Germinal center (tissue), 1 donor: ENCODE results near the gene AGAP1.

Experiments
- DNase-seq: peaks from one replicate; pipeline ENCODE4 v3.0.0; 2012; ENCODE audit warnings: mixed read lengths, low spot score

Gene AGAP1

GRCh38 chr2:235508371-235509160 is 14.7 kb downstream of the AGAP1 start:
- DNase-seq, result no peak

GRCh38 chr2:235510318-235510717 is 16.5 kb downstream of the AGAP1 start:
- no peak for DNase-seq

GRCh38 chr2:235511187-235511661 is 17.4 kb downstream of the AGAP1 start:
- DNase-seq, result no peak

- DNase-seq, result no peak
Measured at GRCh38 chr2:235511751-235512698, 18.2 kb downstream of the AGAP1 start.

GRCh38 chr2:235512699-235513053 is 18.8 kb downstream of the AGAP1 start:
- no peak for DNase-seq

- no peak for DNase-seq
Measured at GRCh38 chr2:235513984-235514626, 20.3 kb downstream of the AGAP1 start.

GRCh38 chr2:235514627-235515363 is 21.0 kb downstream of the AGAP1 start:
- DNase-seq, result no peak

GRCh38 chr2:235515364-235515742 is 21.5 kb downstream of the AGAP1 start:
- no peak for DNase-seq

- no peak for DNase-seq
Measured at GRCh38 chr2:235515821-235516220, 22.0 kb downstream of the AGAP1 start.

GRCh38 chr2:235516257-235516656 is 22.4 kb downstream of the AGAP1 start:
- no peak for DNase-seq

- DNase-seq, result no peak
Measured at GRCh38 chr2:235518322-235519090, 24.7 kb downstream of the AGAP1 start.

GRCh38 chr2:235520787-235521186 is 26.9 kb downstream of the AGAP1 start:
- no peak for DNase-seq

GRCh38 chr2:235521844-235522243 is 28.0 kb downstream of the AGAP1 start:
- no peak for DNase-seq

- no peak for DNase-seq
Measured at GRCh38 chr2:235523021-235523420, 29.2 kb downstream of the AGAP1 start.

GRCh38 chr2:235523486-235524150 is 29.8 kb downstream of the AGAP1 start:
- DNase-seq, result no peak

GRCh38 chr2:235526166-235526565 is 32.3 kb downstream of the AGAP1 start:
- no peak for DNase-seq

GRCh38 chr2:235527806-235528469 is 34.1 kb downstream of the AGAP1 start:
- DNase-seq, result no peak

GRCh38 chr2:235529621-235530020 is 35.8 kb downstream of the AGAP1 start:
- DNase-seq, result no peak

- DNase-seq, result no peak
Measured at GRCh38 chr2:235530735-235531134, 36.9 kb downstream of the AGAP1 start.

- no peak for DNase-seq
Measured at GRCh38 chr2:235532307-235532706, 38.5 kb downstream of the AGAP1 start.
